ENCODE data around the gene MBD5. TPM values are rescaled to one million over a fixed set of nuclear protein-coding genes. Genes with fewer than 3 reads are reported as not detected.

Gene MBD5
- total RNA-seq, 2 donors from 2014 or later, result 38.2 to 44.7 TPM

GRCh38 chr2:148207111-148207510 lies 186.2 kb downstream of the MBD5 start:
- WGBS, result 86% methylated on average over 2 of the region's 2 CpGs
- Histone ChIP-seq H3K4me3 (no peak overlapping the region), H3K9me3 (no peaks in the 10 kb centered on the region), H3K4me1 (replicated peaks) (no peaks in the 10 kb centered on the region), H3K36me3 (no peaks in the 10 kb centered on the region), H3K27me3 (replicated peaks; ENCODE audit: insufficient read depth) (no peaks in the 10 kb centered on the region), H3K27ac (no peak overlapping the region)
- intact Hi-C loops (cut with DNase I), result no loop called here
- no peak for TF ChIP-seq CTCF (IDR thresholded peaks at IDR 0.05)
- TF ChIP-seq POLR2AphosphoS5 (IDR thresholded peaks at IDR 0.05), result no peak
- no peak for DNase-seq (ENCODE audit: low spot score)

GRCh38 chr2:148209603-148210002 lies 188.7 kb downstream of the MBD5 start:
- Histone ChIP-seq H3K36me3 (no peaks in the 10 kb centered on the region), H3K4me3 (no peak overlapping the region), H3K4me1 (replicated peaks) (no peaks in the 10 kb centered on the region), H3K9me3 (no peaks in the 10 kb centered on the region), H3K27me3 (replicated peaks; ENCODE audit: insufficient read depth) (no peaks in the 10 kb centered on the region), H3K27ac (no peak overlapping the region)
- WGBS, result 98% methylated on average over 2 of the region's 2 CpGs
- TF ChIP-seq POLR2A (IDR thresholded peaks at IDR 0.05) (no peak), POLR2AphosphoS5 (IDR thresholded peaks at IDR 0.05) (no peak)
- intact Hi-C loops (cut with DNase I), result loop anchor here (10.0 kb wide), 1 partner anchor 295 kb away; no protein-coding TSS in a partner anchor
- no peak for DNase-seq (ENCODE audit: low spot score)

GRCh38 chr2:148218326-148219075 lies 197.6 kb downstream of the MBD5 start:
- H3K27ac ChIP-seq, result no peak overlapping the region
- DNase-seq (ENCODE audit: low spot score), result no peak
- TF ChIP-seq CTCF (IDR thresholded peaks at IDR 0.05), result no peak
- no peak for TF ChIP-seq POLR2A (IDR thresholded peaks at IDR 0.05)
- no peak for TF ChIP-seq POLR2AphosphoS5 (IDR thresholded peaks at IDR 0.05)

GRCh38 chr2:148221166-148221565 lies 200.3 kb downstream of the MBD5 start:
- Histone ChIP-seq H3K4me1 (replicated peaks) (no peaks in the 10 kb centered on the region), H3K4me3 (no peak overlapping the region), H3K27ac (no peak overlapping the region), H3K36me3 (no peaks in the 10 kb centered on the region), H3K9me3 (no peaks in the 10 kb centered on the region), H3K27me3 (replicated peaks; ENCODE audit: insufficient read depth) (no peaks in the 10 kb centered on the region)
- TF ChIP-seq CTCF (IDR thresholded peaks at IDR 0.05) (no peak), POLR2AphosphoS5 (IDR thresholded peaks at IDR 0.05) (no peak), POLR2A (IDR thresholded peaks at IDR 0.05) (no peak)
- intact Hi-C loops (cut with DNase I), result no loop called here
- WGBS, result 97% methylated on average over 4 of the region's 4 CpGs
- no peak for DNase-seq (ENCODE audit: low spot score)

More at GRCh38 chr2:148218326-148219075, 197.6 kb downstream of the MBD5 start:
- H3K9me3 ChIP-seq, result no peaks in the 10 kb centered on the region
- WGBS, result 91% methylated on average over 5 of the region's 5 CpGs
- H3K27me3 ChIP-seq (replicated peaks; ENCODE audit: insufficient read depth), result no peaks in the 10 kb centered on the region
- no peaks in the 10 kb centered on the region for H3K4me1 ChIP-seq (replicated peaks)
- no peaks in the 10 kb centered on the region for H3K36me3 ChIP-seq
- intact Hi-C loops (cut with DNase I), result loop anchor here (10.0 kb wide), 1 partner anchor 286 kb away; no protein-coding TSS in a partner anchor
- no peak overlapping the region for H3K4me3 ChIP-seq

GRCh38 chr2:148221926-148222325 lies 201.0 kb downstream of the MBD5 start:
- WGBS, result 100% methylated on average over 2 of the region's 2 CpGs
- TF ChIP-seq CTCF (IDR thresholded peaks at IDR 0.05) (no peak), POLR2AphosphoS5 (IDR thresholded peaks at IDR 0.05) (no peak)
- Histone ChIP-seq H3K27ac (no peak overlapping the region), H3K27me3 (replicated peaks; ENCODE audit: insufficient read depth) (no peaks in the 10 kb centered on the region), H3K4me3 (no peak overlapping the region), H3K9me3 (no peaks in the 10 kb centered on the region), H3K36me3 (no peaks in the 10 kb centered on the region), H3K4me1 (replicated peaks) (no peaks in the 10 kb centered on the region)
- DNase-seq (ENCODE audit: low spot score), result no peak
- intact Hi-C loops (cut with DNase I), result no loop called here

All from prostate gland (tissue), 2 donors.